T1000 (cell line): ENCODE results near the gene HSFX3.
"Not testable (repeated sequence)": the region's sequence is repeated elsewhere in the genome, so short reads cannot be mapped to it uniquely, and the experiment has no call there.

Experiments
- DNase-seq: peaks from one replicate; lab custom pipeline; 2025; ENCODE audit warnings: mixed read lengths; lab: John Stamatoyannopoulos, UW

Gene HSFX3

GRCh38 chrX:149545545-149546543 is 3.9 kb downstream of the HSFX3 start:
- not testable (repeated sequence) for DNase-seq

GRCh38 chrX:149541521-149542047 is 8.1 kb downstream of the HSFX3 start:
- no peak for DNase-seq

- peak; percentile 81 for DNase-seq
Observed at GRCh38 chrX:149540621-149541520, 8.9 kb downstream of the HSFX3 start, which contains the start of gene EOLA1. Gene EOLA1 (plus strand): TSS chrX:149541012. CDS start chrX:149545631, 4,619 bp downstream.

- peak; percentile 60 for DNase-seq
Observed at GRCh38 chrX:149540131-149540620, 9.5 kb downstream of the HSFX3 start.

GRCh38 chrX:149539283-149540130 is 10.2 kb downstream of the HSFX3 start:
- peak; percentile 75 for DNase-seq

- DNase-seq, result not testable (repeated sequence)
Observed at GRCh38 chrX:149537474-149537873, 12.2 kb downstream of the HSFX3 start.

GRCh38 chrX:149534926-149535602 is 14.7 kb downstream of the HSFX3 start:
- DNase-seq, result not testable (repeated sequence)

- DNase-seq, result not testable (repeated sequence)
Observed at GRCh38 chrX:149533999-149534398, 15.7 kb downstream of the HSFX3 start.

GRCh38 chrX:149532868-149533267 is 16.9 kb downstream of the HSFX3 start:
- not testable (repeated sequence) for DNase-seq

GRCh38 chrX:149531599-149531998 is 18.1 kb downstream of the HSFX3 start:
- no peak for DNase-seq

- no peak for DNase-seq
Observed at GRCh38 chrX:149528381-149528780, 21.3 kb downstream of the HSFX3 start.

GRCh38 chrX:149527705-149528104 is 22.0 kb downstream of the HSFX3 start:
- DNase-seq, result no peak

GRCh38 chrX:149526318-149527033 is 23.2 kb downstream of the HSFX3 start:
- DNase-seq, result not testable (repeated sequence)

GRCh38 chrX:149525903-149526302 is 23.8 kb downstream of the HSFX3 start:
- not testable (repeated sequence) for DNase-seq

GRCh38 chrX:149525389-149525788 is 24.3 kb downstream of the HSFX3 start:
- peak; percentile 41 for DNase-seq

GRCh38 chrX:149522916-149523315 is 26.8 kb downstream of the HSFX3 start:
- DNase-seq, result no peak

- no peak for DNase-seq
Observed at GRCh38 chrX:149521438-149521837, 28.3 kb downstream of the HSFX3 start.

GRCh38 chrX:149520636-149521277 is 29.0 kb downstream of the HSFX3 start:
- DNase-seq, result not testable (repeated sequence)

GRCh38 chrX:149518236-149518635 is 31.5 kb downstream of the HSFX3 start:
- no peak for DNase-seq
